GM18873 (cell line): Measurements from ENCODE around the gene ORAI2.

Source experiments
- ATAC-seq: cut with Tn5 transposase; IDR thresholded peaks from one replicate; pipeline ENCODE4 v1.9.1; 2021; ENCODE audit warnings: mild to moderate bottlenecking, moderate library complexity, moderate number of reproducible peaks; ENCODE audit not compliant: unreplicated experiment, low FRiP score

The ORAI2 gene

GRCh38 chr7:102413091-102413490, 20.3 kb upstream of the ORAI2 start:
- ATAC-seq: no peak

GRCh38 chr7:102413611-102414010, 19.8 kb upstream of the ORAI2 start:
- no peak for ATAC-seq

- ATAC-seq: peak; percentile 59
Observed at GRCh38 chr7:102415685-102416225, 17.6 kb upstream of the ORAI2 start.

GRCh38 chr7:102416406-102416805, 17.0 kb upstream of the ORAI2 start:
- no peak for ATAC-seq

- no peak for ATAC-seq
Observed at GRCh38 chr7:102417105-102417504, 16.3 kb upstream of the ORAI2 start.

- no peak for ATAC-seq
Observed at GRCh38 chr7:102418592-102418991, 14.8 kb upstream of the ORAI2 start.

GRCh38 chr7:102421706-102422240, 11.6 kb upstream of the ORAI2 start:
- no peak for ATAC-seq

- ATAC-seq: no peak
Observed at GRCh38 chr7:102424129-102424551, 9.2 kb upstream of the ORAI2 start.

GRCh38 chr7:102424787-102425218, 8.6 kb upstream of the ORAI2 start:
- ATAC-seq: no peak

- ATAC-seq: peak; percentile 58
Observed at GRCh38 chr7:102425639-102426267, 7.6 kb upstream of the ORAI2 start.

GRCh38 chr7:102426268-102427018, 6.9 kb upstream of the ORAI2 start:
- ATAC-seq: no peak

- no peak for ATAC-seq
Observed at GRCh38 chr7:102427019-102427405, 6.4 kb upstream of the ORAI2 start.

GRCh38 chr7:102429141-102429899, 4.1 kb upstream of the ORAI2 start:
- ATAC-seq: no peak

- peak; percentile 30 for ATAC-seq
Observed at GRCh38 chr7:102431617-102432298, 1.6 kb upstream of the ORAI2 start.

GRCh38 chr7:102432442-102433218, 745 bp upstream of the ORAI2 start:
- peak; percentile 37 for ATAC-seq

GRCh38 chr7:102434039-102434486, 688 bp downstream of the ORAI2 start:
- ATAC-seq: no peak

GRCh38 chr7:102436118-102436517, 2.7 kb downstream of the ORAI2 start:
- ATAC-seq: no peak

GRCh38 chr7:102439963-102440795, 6.8 kb downstream of the ORAI2 start:
- ATAC-seq: no peak
